ENCODE results near the gene HTR3B. TPM values are rescaled to one million over a fixed set of nuclear protein-coding genes. Genes with fewer than 3 reads are reported as not detected.

The HTR3B gene, protein sequence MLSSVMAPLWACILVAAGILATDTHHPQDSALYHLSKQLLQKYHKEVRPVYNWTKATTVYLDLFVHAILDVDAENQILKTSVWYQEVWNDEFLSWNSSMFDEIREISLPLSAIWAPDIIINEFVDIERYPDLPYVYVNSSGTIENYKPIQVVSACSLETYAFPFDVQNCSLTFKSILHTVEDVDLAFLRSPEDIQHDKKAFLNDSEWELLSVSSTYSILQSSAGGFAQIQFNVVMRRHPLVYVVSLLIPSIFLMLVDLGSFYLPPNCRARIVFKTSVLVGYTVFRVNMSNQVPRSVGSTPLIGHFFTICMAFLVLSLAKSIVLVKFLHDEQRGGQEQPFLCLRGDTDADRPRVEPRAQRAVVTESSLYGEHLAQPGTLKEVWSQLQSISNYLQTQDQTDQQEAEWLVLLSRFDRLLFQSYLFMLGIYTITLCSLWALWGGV
- total RNA-seq: not detected
- not detected for polyA plus RNA-seq
- long read RNA-seq, donor 1: 0 reads
- long read RNA-seq, donor 2: 0 reads

DNA sequence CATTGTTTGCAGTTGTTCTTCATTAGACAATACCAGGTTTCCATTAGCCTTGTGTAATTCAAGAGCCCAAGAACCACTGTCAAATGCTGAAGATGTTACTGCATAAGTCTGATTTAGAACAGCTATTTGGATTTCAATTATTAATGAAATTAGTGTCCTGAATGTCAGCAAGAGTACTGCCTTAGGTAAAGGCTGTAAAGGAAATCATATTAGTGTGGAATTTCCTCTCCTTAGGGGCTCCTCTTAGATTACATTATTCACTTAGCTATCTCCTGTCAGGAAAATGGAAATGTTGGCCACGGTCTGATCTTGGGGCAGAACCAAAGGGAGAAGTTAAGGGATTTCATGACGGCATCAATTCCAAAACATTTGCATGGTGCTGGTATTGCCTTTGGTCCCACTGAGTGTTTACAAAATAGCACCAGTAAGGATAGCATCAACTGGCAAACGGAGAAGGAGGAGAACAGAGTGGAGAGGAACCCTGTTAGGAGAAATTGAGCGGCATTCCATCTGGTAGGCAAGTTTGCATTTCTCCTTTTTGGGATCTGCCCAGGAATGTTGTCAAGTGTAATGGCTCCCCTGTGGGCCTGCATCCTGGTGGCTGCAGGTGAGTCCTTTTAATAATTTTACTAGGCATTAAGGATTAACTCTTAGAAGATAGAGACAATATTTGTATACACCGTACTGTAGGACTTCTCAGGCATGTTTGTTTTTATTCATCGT, at the start of gene HTR3B:
HTR3B (plus strand) TSS at position 418 of the 723 bp plus-strand sequence; CDS start at position 556, 138 bp downstream.
- DNase-seq: no peak
- 46 to 59% methylated on average over 6 of the region's 6 CpGs for WGBS, 2 donors
- no peak within 1 kb of the TSS for H3K4me3 ChIP-seq (ENCODE audit: low read length in 2 of 2)
- no peaks in the 10 kb centered on the region for H3K27me3 ChIP-seq (ENCODE audit: control insufficient read depth in 1 of 2, insufficient read depth in 2 of 2, low read length in 1 of 2)
- H3K27ac ChIP-seq (ENCODE audit: low read depth in 1 of 2, low read length in 2 of 2): no peak within 1 kb of the TSS
- H3K36me3 ChIP-seq (ENCODE audit: control insufficient read depth in 1 of 2, insufficient read depth in 2 of 2, low read length in 1 of 2): no peaks in the 10 kb centered on the region
- no peak for ATAC-seq (ENCODE audit: low FRiP score)
- H3K9me3 ChIP-seq (ENCODE audit: control insufficient read depth, low read length): no peaks in the 10 kb centered on the region
- H3K4me1 ChIP-seq (ENCODE audit: control insufficient read depth in 1 of 2, insufficient read depth in 2 of 2, low read length in 2 of 2): no peaks in the 10 kb centered on the region
- intact Hi-C loops (cut with DNase I): no loop called here

DNA sequence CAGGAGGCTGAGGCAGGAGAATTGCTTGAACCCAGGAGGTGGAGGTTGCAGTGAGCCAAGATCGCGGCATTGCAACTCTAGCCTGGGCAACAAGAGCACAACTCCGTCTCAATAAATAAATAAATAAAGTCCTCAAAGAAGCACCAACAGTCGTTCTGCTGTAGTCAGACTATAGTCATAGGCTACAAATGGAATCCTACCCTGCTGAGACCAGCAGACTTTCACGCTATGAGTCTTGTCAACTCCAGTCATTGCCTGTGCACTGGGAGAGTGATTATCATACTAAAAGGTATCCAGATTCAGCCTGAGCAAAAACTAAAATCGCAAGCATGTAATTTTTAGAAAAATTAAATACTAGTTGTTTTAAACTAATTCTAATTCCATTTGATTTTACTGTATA, 48.8 kb upstream of the HTR3B start:
- WGBS, 2 donors: 93 to 96% methylated on average over 6 of the region's 6 CpGs
- H3K4me1 ChIP-seq (ENCODE audit: control insufficient read depth in 1 of 2, insufficient read depth in 2 of 2, low read length in 2 of 2): no peaks in the 10 kb centered on the region
- DNase-seq: no peak
- no peak overlapping the region for H3K27ac ChIP-seq (ENCODE audit: low read depth in 1 of 2, low read length in 2 of 2)
- no peak for ATAC-seq (ENCODE audit: low FRiP score)
- no peak overlapping the region for H3K4me3 ChIP-seq (ENCODE audit: low read length in 2 of 2)
- H3K9me3 ChIP-seq (ENCODE audit: control insufficient read depth, low read length): no peaks in the 10 kb centered on the region
- intact Hi-C loops (cut with DNase I): no loop called here
- peaks cover 4 to 7% of the 10 kb centered on the region in 2 donors for H3K36me3 ChIP-seq (ENCODE audit: control insufficient read depth in 1 of 2, insufficient read depth in 2 of 2, low read length in 1 of 2)
- no peaks in the 10 kb centered on the region for H3K27me3 ChIP-seq (ENCODE audit: control insufficient read depth in 1 of 2, insufficient read depth in 2 of 2, low read length in 1 of 2)

DNA sequence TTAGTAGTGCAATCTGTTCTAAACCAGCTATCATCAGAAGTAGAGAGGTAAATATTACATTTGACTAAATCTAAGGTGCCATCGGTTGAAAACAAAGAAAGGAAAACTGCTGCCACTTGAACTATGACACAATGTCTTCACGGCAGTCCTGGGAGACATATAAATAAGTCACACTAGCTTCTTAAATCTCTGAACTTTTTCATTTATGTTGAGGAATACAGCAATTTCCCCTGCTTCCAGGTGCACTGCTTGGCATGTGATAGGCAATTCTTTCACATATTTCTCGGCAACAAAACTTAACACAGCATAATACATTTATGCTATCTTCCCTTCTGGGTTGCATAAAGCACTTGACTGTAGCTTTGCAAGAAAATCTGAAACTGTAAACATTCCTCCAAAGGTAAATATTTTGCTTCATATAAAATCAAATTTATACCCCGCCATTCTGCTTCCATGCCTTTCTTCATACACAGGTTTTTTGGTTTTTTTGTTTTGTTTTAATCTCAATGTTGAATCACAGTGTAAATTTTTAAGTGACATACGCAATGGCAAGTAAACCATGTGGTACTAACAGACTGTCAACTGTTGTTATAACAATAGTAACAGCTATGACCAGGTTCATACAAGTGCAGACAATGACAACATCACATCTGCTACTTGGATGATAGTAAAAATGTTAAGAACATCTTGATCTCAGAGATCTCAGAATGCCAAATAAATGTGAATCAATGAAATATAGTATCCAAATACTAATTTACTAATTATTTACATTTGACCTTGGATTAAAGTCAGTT, 47.4 kb upstream of the HTR3B start:
- DNase-seq (no peak), ATAC-seq (ENCODE audit: low FRiP score) (no peak)
- Histone ChIP-seq H3K27ac (ENCODE audit: low read depth in 1 of 2, low read length in 2 of 2) (no peak overlapping the region), H3K36me3 (ENCODE audit: control insufficient read depth in 1 of 2, insufficient read depth in 2 of 2, low read length in 1 of 2) (peaks cover 0 to 7% of the 10 kb centered on the region in 2 donors), H3K4me3 (ENCODE audit: low read length in 2 of 2) (no peak overlapping the region), H3K9me3 (ENCODE audit: control insufficient read depth, low read length) (no peaks in the 10 kb centered on the region), H3K27me3 (ENCODE audit: control insufficient read depth in 1 of 2, insufficient read depth in 2 of 2, low read length in 1 of 2) (no peaks in the 10 kb centered on the region), H3K4me1 (ENCODE audit: control insufficient read depth in 1 of 2, insufficient read depth in 2 of 2, low read length in 2 of 2) (no peaks in the 10 kb centered on the region)
- intact Hi-C loops (cut with DNase I): no loop called here
- WGBS, 2 donors: 82 to 85% methylated on average over 5 of the region's 5 CpGs

DNA sequence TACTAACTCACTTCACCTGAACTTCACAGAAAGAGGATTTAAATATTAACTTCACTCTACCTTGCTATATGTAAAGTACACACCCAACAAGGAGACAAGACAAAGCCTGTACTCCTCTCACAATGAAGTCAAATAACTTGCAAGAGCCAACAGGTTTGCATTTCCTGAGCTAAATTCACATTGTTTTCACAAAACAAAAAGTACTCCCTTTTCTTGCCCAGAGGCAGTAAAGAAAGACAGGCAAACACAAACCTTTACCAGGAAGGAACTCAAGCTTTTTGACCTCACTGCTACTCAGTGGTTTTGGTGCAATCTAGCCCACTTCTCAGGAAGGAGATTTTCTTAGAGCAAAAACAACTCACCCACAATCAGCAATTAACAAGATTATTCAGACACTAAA, 44.9 kb upstream of the HTR3B start:
- H3K27me3 ChIP-seq (ENCODE audit: control insufficient read depth in 1 of 2, insufficient read depth in 2 of 2, low read length in 1 of 2): no peaks in the 10 kb centered on the region
- DNase-seq: no peak
- H3K4me1 ChIP-seq (ENCODE audit: control insufficient read depth in 1 of 2, insufficient read depth in 2 of 2, low read length in 2 of 2): no peaks in the 10 kb centered on the region
- ATAC-seq (ENCODE audit: low FRiP score): no peak
- H3K36me3 ChIP-seq (ENCODE audit: control insufficient read depth in 1 of 2, insufficient read depth in 2 of 2, low read length in 1 of 2): no peaks in the 10 kb centered on the region
- H3K4me3 ChIP-seq (ENCODE audit: low read length in 2 of 2): no peak overlapping the region
- H3K9me3 ChIP-seq (ENCODE audit: control insufficient read depth, low read length): no peaks in the 10 kb centered on the region
- no peak overlapping the region for H3K27ac ChIP-seq (ENCODE audit: low read depth in 1 of 2, low read length in 2 of 2)
- intact Hi-C loops (cut with DNase I): no loop called here

DNA sequence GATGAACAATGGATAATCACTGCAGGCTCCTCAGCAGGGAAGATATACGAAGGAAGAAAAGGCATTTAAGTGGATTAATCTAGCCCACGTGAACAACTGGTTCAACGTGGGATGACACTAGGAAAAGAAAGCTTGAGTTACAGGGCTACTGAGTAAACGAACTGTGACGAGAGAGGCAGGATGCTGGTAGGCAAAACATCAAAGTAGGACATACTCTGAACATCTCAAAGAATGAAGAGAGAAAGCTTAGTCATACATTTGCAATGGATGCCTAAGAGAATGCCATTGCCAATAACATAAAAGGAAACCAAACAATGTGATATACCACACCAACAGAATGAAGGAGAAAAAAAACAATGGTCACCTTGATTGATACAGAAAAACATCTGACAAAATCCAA, 42.2 kb upstream of the HTR3B start:
- intact Hi-C loops (cut with DNase I): no loop called here
- ATAC-seq (ENCODE audit: low FRiP score) (no peak), DNase-seq (no peak)
- H3K9me3 ChIP-seq (ENCODE audit: control insufficient read depth, low read length): no peaks in the 10 kb centered on the region
- no peak overlapping the region for H3K4me3 ChIP-seq (ENCODE audit: low read length in 2 of 2)
- 72 to 74% methylated on average over 5 of the region's 5 CpGs for WGBS, 2 donors
- H3K27ac ChIP-seq (ENCODE audit: low read depth in 1 of 2, low read length in 2 of 2): no peak overlapping the region
- no peaks in the 10 kb centered on the region for H3K4me1 ChIP-seq (ENCODE audit: control insufficient read depth in 1 of 2, insufficient read depth in 2 of 2, low read length in 2 of 2)
- H3K27me3 ChIP-seq (ENCODE audit: control insufficient read depth in 1 of 2, insufficient read depth in 2 of 2, low read length in 1 of 2): no peaks in the 10 kb centered on the region
- no peaks in the 10 kb centered on the region for H3K36me3 ChIP-seq (ENCODE audit: control insufficient read depth in 1 of 2, insufficient read depth in 2 of 2, low read length in 1 of 2)

DNA sequence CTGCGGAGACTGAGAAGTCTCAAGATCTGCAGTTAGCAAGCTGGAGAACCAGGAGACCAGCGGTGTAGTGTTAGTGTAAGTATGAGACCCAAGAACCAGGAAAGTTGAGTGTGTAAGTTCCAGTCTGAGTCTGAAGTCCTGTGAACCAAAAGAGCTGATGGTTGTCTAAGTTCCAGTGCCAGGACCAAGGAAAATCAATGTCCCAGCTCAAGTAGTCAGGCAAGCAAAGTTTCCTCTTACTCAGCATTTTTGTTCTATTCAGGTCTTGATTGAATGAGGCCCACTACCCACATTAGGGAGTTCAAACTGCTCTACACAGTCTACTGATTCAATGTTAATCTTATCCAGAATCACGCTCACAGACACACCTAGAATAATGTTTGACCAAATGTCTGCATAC, 40.2 kb upstream of the HTR3B start:
- DNase-seq: no peak

DNA sequence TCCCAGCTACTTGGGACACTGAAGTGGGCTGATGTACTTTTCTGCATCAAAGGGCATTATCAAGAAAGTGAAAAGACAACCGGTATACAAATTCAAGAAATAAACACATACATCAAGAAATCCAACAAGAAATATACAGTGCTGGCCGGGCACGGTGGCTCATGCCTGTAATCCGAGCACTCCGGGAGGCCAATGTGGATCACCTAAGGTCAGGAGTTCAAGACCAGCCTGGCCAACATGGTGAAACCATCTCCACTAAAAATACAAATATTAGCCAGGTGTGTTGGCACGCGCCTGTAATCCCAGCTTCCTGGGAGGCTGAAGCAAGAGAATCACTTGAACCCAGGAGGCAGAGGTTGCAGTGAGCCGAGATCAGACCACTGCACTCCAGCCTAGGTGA, 38.7 kb upstream of the HTR3B start:
- WGBS, 2 donors: 96% methylated on average over 8 of the region's 8 CpGs
- H3K27me3 ChIP-seq (ENCODE audit: control insufficient read depth in 1 of 2, insufficient read depth in 2 of 2, low read length in 1 of 2): no peaks in the 10 kb centered on the region
- no peak overlapping the region for H3K4me3 ChIP-seq (ENCODE audit: low read length in 2 of 2)
- no peaks in the 10 kb centered on the region for H3K9me3 ChIP-seq (ENCODE audit: control insufficient read depth, low read length)
- H3K4me1 ChIP-seq (ENCODE audit: control insufficient read depth in 1 of 2, insufficient read depth in 2 of 2, low read length in 2 of 2): no peaks in the 10 kb centered on the region
- DNase-seq (no peak), ATAC-seq (ENCODE audit: low FRiP score) (no peak)
- peaks cover 0 to 3% of the 10 kb centered on the region in 2 donors for H3K36me3 ChIP-seq (ENCODE audit: control insufficient read depth in 1 of 2, insufficient read depth in 2 of 2, low read length in 1 of 2)
- H3K27ac ChIP-seq (ENCODE audit: low read depth in 1 of 2, low read length in 2 of 2): no peak overlapping the region
- intact Hi-C loops (cut with DNase I): no loop called here

More for the DNA sequence above, 40.2 kb upstream of the HTR3B start:
- H3K27ac ChIP-seq (ENCODE audit: low read depth in 1 of 2, low read length in 2 of 2): no peak overlapping the region
- intact Hi-C loops (cut with DNase I): no loop called here
- no peaks in the 10 kb centered on the region for H3K9me3 ChIP-seq (ENCODE audit: control insufficient read depth, low read length)
- WGBS, 2 donors: 96 to 98% methylated on average over 3 of the region's 3 CpGs
- no peaks in the 10 kb centered on the region for H3K27me3 ChIP-seq (ENCODE audit: control insufficient read depth in 1 of 2, insufficient read depth in 2 of 2, low read length in 1 of 2)
- ATAC-seq (ENCODE audit: low FRiP score): no peak
- no peaks in the 10 kb centered on the region for H3K4me1 ChIP-seq (ENCODE audit: control insufficient read depth in 1 of 2, insufficient read depth in 2 of 2, low read length in 2 of 2)
- H3K36me3 ChIP-seq (ENCODE audit: control insufficient read depth in 1 of 2, insufficient read depth in 2 of 2, low read length in 1 of 2): no peaks in the 10 kb centered on the region
- H3K4me3 ChIP-seq (ENCODE audit: low read length in 2 of 2): no peak overlapping the region

DNA sequence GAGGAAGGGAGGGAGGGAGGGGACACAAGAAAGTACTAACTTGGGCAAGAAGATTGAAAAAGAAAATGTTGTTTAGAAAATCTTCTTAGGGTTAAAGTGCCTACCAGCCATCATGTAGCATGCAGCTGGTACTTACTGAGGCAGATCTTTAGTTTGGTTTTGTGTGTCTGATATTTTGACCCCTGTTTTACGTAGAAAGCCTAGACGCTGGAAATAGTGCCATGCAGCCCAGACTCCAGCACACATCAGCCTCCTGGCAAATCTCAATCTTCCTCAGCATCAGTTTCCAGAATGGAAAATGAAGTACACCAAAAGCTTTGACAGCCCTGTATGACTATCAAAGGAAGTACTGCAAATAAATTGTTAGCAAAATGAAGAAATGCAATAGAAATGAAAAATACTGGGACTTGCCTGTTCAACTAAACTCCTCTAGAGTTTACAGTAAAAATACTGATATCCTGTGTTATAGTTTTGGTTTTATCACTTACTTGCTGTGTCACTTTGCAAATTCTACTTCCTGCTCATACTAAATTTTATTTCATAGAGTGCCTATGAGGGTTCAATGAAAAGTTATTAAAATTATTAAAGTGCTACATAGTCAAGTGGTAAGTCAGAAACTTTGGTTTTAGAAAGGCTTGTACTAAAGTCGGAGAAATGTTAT, 36.6 kb upstream of the HTR3B start:
- Histone ChIP-seq H3K27ac (ENCODE audit: low read depth in 1 of 2, low read length in 2 of 2) (no peak overlapping the region), H3K27me3 (ENCODE audit: control insufficient read depth in 1 of 2, insufficient read depth in 2 of 2, low read length in 1 of 2) (no peaks in the 10 kb centered on the region), H3K4me1 (ENCODE audit: control insufficient read depth in 1 of 2, insufficient read depth in 2 of 2, low read length in 2 of 2) (no peaks in the 10 kb centered on the region), H3K9me3 (ENCODE audit: control insufficient read depth, low read length) (no peaks in the 10 kb centered on the region), H3K4me3 (ENCODE audit: low read length in 2 of 2) (no peak overlapping the region), H3K36me3 (ENCODE audit: control insufficient read depth in 1 of 2, insufficient read depth in 2 of 2, low read length in 1 of 2) (peaks cover 0 to 3% of the 10 kb centered on the region in 2 donors)
- ATAC-seq (ENCODE audit: low FRiP score) (no peak), DNase-seq (no peak)
- intact Hi-C loops (cut with DNase I): no loop called here
- WGBS, 2 donors: 47 to 49% methylated on average over 3 of the region's 3 CpGs
